SU-DHL-6 (cell line): ENCODE data around the gene USP10.

Source experiments
- EZH2phosphoT487 ChIP-seq: fragments of 200-600 bp; sonication (generic), shearing (Covaris generic); conservative IDR thresholded peaks from 2 replicates; pipeline ENCODE4 v1.6.1; 2018; ENCODE audit warnings: mild to moderate bottlenecking, antibody characterized with exemption, low read length, moderate library complexity, mixed read lengths
- TF ChIP-seq, protein P1 (sequence below): fragments of 200-600 bp; sonication (generic); IDR thresholded peaks from one replicate; pipeline ENCODE4 v1.5.1; 2017; ENCODE audit warnings: antibody characterized with exemption, mild to moderate bottlenecking, low read length, moderate library complexity; ENCODE audit not compliant: insufficient read depth, poor library complexity, severe bottlenecking

DNA sequence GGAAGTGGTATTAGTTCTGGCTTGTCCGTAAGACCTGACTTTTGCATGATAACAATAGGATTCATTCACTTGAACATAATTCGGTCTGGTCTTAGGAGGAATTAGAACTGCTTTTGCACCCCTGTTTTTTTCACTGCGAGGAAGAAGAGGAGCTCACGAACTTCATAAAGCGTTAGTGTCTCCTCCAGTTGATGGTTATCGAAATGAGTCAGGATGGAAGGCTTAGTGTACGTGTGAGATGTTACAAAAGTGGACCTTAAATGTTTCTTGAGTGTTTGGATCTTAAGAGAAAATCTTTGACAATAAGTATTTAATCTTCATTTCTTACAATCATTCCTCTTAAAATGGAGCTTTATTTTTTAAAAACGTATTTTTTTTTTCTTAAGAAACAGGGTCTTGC is 52.8 kb downstream of the USP10 start:
- TF ChIP-seq, protein P1, sequence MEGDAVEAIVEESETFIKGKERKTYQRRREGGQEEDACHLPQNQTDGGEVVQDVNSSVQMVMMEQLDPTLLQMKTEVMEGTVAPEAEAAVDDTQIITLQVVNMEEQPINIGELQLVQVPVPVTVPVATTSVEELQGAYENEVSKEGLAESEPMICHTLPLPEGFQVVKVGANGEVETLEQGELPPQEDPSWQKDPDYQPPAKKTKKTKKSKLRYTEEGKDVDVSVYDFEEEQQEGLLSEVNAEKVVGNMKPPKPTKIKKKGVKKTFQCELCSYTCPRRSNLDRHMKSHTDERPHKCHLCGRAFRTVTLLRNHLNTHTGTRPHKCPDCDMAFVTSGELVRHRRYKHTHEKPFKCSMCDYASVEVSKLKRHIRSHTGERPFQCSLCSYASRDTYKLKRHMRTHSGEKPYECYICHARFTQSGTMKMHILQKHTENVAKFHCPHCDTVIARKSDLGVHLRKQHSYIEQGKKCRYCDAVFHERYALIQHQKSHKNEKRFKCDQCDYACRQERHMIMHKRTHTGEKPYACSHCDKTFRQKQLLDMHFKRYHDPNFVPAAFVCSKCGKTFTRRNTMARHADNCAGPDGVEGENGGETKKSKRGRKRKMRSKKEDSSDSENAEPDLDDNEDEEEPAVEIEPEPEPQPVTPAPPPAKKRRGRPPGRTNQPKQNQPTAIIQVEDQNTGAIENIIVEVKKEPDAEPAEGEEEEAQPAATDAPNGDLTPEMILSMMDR = no peak
- TF ChIP-seq EZH2phosphoT487 = no peak
